Panc1 (cell line): ENCODE data around the gene MDC1. TPM values are rescaled to one million over a fixed set of nuclear protein-coding genes. Genes with fewer than 3 reads are reported as not detected.

Experiments
- ATAC-seq: fragments of 200-7000 bp; cut with Tn5 transposase; 2 replicates; pipeline ENCODE4 v1.9.1; 2020; ENCODE audit warnings: mild to moderate bottlenecking, moderate library complexity
- BruUV-seq: library from RNA; stranded (reverse); fragments of 400-500 nt; replicated peaks from 2 replicates; lab custom pipeline; 2021; lab: Mats Ljungman, UMichigan
- CTCF ChIA-PET: fragments of 300-600 bp; sonication (Branson Sonifier 250); formaldehyde crosslinking; loops from one replicate; lab custom pipeline; 2022; ENCODE audit warnings: antibody characterized with exemption; lab: Charles Lee
- POLR2A ChIA-PET: fragments of 300-600 bp; sonication (Branson Sonifier 250); formaldehyde crosslinking; loops from one replicate; lab custom pipeline; 2022; ENCODE audit warnings: antibody characterized with exemption; lab: Charles Lee
- DNase-seq: peaks from one replicate; pipeline ENCODE4 v3.0.0-alpha.2; 2010; ENCODE audit warnings: low read depth, low spot score
- H3K27ac ChIP-seq: 2 replicates; pipeline ENCODE4 v1.5.1; 2011; ENCODE audit warnings: mild to moderate bottlenecking, low read length, inconsistent platforms
- H3K27me3 ChIP-seq: fragments of 200-500 bp; sonication (Bioruptor generic); 2 replicates; pipeline ENCODE4 v1.6.0; 2014; ENCODE audit warnings: low read length, inconsistent platforms; ENCODE audit not compliant: control insufficient read depth, insufficient read depth
- H3K36me3 ChIP-seq: fragments of 200-500 bp; sonication (Bioruptor generic); 2 replicates; pipeline ENCODE4 v1.5.1; 2014; ENCODE audit warnings: inconsistent platforms, mild to moderate bottlenecking, low read length, moderate library complexity; ENCODE audit not compliant: control insufficient read depth, insufficient read depth
- H3K4me1 ChIP-seq: 2 replicates; pipeline ENCODE4 v1.5.1; 2011; ENCODE audit warnings: inconsistent platforms, mild to moderate bottlenecking, low read length, moderate library complexity; ENCODE audit not compliant: control insufficient read depth, insufficient read depth
- H3K4me3 ChIP-seq, 2 experiments: 2 replicates each; pipeline ENCODE4 v1.5.1; 2011 to 2012; ENCODE audit warnings: low read depth in 2 of 2, low read length in 2 of 2, mild to moderate bottlenecking in 2 of 2, inconsistent platforms in 1 of 2, moderate library complexity in 1 of 2
- H3K9me3 ChIP-seq: fragments of 200-500 bp; sonication (Bioruptor generic); 2 replicates; pipeline ENCODE4 v1.5.1; 2014; ENCODE audit warnings: low read depth, mild to moderate bottlenecking, inconsistent platforms, low read length, moderate library complexity; ENCODE audit not compliant: control insufficient read depth, insufficient read depth
- CTCF ChIP-seq: fragments of 450-650 bp; IDR thresholded peaks from 2 replicates; pipeline ENCODE4 v1.5.1; 2017; ENCODE audit warnings: mild to moderate bottlenecking
- POLR2AphosphoS5 ChIP-seq: IDR thresholded peaks from 2 replicates; pipeline ENCODE4 v1.6.1; 2012; ENCODE audit warnings: mild to moderate bottlenecking, low read depth, low read length, moderate library complexity
- REST ChIP-seq, 2 experiments: IDR thresholded peaks; 2 replicates each; pipeline ENCODE4 v1.6.1; 2011 to 2012; ENCODE audit warnings: low read depth in 2 of 2, control low read depth in 1 of 2, low read length in 1 of 2, mild to moderate bottlenecking in 1 of 2, moderate library complexity in 1 of 2; ENCODE audit not compliant: insufficient read depth in 1 of 2
- SIN3A ChIP-seq: IDR thresholded peaks from 2 replicates; pipeline ENCODE4 v1.6.1; 2012; ENCODE audit warnings: low read depth, mild to moderate bottlenecking, low read length, moderate library complexity, borderline replicate concordance; ENCODE audit not compliant: insufficient read depth
- TCF7L2 ChIP-seq: IDR thresholded peaks from 2 replicates; pipeline ENCODE4 v1.6.1; 2011; ENCODE audit warnings: mild to moderate bottlenecking, low read depth, low read length, inconsistent platforms
- in situ Hi-C: cut with HindIII; loops from 2 replicates; pipeline ENCODE4 v1.10.0; 2016; ENCODE audit warnings: low sequenced_read_pairs, low pct_unique_long_range_greater_than_20kb
- intact Hi-C: fragments of 100-400 bp; cut with micrococcal nuclease; formaldehyde crosslinking; loops from one replicate; pipeline ENCODE4 v1.10.0; 2022; ENCODE audit not compliant: unreplicated experiment
- total RNA-seq: library from RNA; stranded (reverse); gene quantifications from one replicate; pipeline ENCODE4 v1.2.1, GENCODE V29; 2021; ENCODE audit not compliant: unreplicated experiment

MDC1 gene
- total RNA-seq, 1 experiment from 2014 or later: 68.6 TPM

GRCh38 chr6:30707281-30707850 lies 9.7 kb downstream of the MDC1 start:
- TSS peak; percentile 48 for BruUV-seq
- Histone ChIP-seq H3K4me3 (no peak overlapping the region), H3K27me3 (no peaks in the 10 kb centered on the region), H3K36me3 (no peaks in the 10 kb centered on the region), H3K9me3 (no peaks in the 10 kb centered on the region), H3K27ac (peak overlapping the region; percentile 44; the same call in 1 of the 2 replicates), H3K4me1 (peaks cover 11% of the 10 kb centered on the region)
- no peak for DNase-seq
- CTCF ChIA-PET: no interaction called here
- intact Hi-C loops: no loop called here
- in situ Hi-C loops: no loop called here
- POLR2A ChIA-PET: interaction anchor here (0.7 to 1.3 kb wide), 2 partner anchors 10 to 838 kb away, joined by 3 to 5 read pairs; partner anchors contain the start of gene MDC1
- ATAC-seq: peak; percentile 44
- TF ChIP-seq SIN3A: no peak
- no peak for TF ChIP-seq CTCF
- no peak for TF ChIP-seq REST (IDR thresholded peaks at IDR 0.05; ENCODE audit: insufficient read depth in 1 of 2, low read depth in 2 of 2, low read length in 1 of 2)
- TF ChIP-seq TCF7L2: no peak
- 0 out of 2 replicates have a peak, but pooled peaks have one; percentile 31 for TF ChIP-seq POLR2AphosphoS5

- in situ Hi-C loops: no loop called here
- POLR2A ChIA-PET: interaction anchor here (0.6 kb wide), 1 partner anchor 24 kb away, joined by 10 read pairs; no protein-coding TSS in a partner anchor
Observed at GRCh38 chr6:30705620-30706019, 11.5 kb downstream of the MDC1 start.

More at GRCh38 chr6:30705620-30706019, 11.5 kb downstream of the MDC1 start:
- peaks cover 11% of the 10 kb centered on the region for H3K4me1 ChIP-seq
- intact Hi-C loops: no loop called here
- no peaks in the 10 kb centered on the region for H3K27me3 ChIP-seq
- BruUV-seq: no TSS peak
- H3K4me3 ChIP-seq: no peak overlapping the region
- no peaks in the 10 kb centered on the region for H3K9me3 ChIP-seq
- CTCF ChIA-PET: no interaction called here
- no peaks in the 10 kb centered on the region for H3K36me3 ChIP-seq
- DNase-seq (no peak), ATAC-seq (no peak)
- no peak overlapping the region for H3K27ac ChIP-seq
- no peak for TF ChIP-seq SIN3A
- TF ChIP-seq CTCF: no peak
- TF ChIP-seq POLR2AphosphoS5: no peak
- no peak for TF ChIP-seq REST (IDR thresholded peaks at IDR 0.05; ENCODE audit: insufficient read depth in 1 of 2, low read depth in 2 of 2, low read length in 1 of 2)
- no peak for TF ChIP-seq TCF7L2
